Measurements from ENCODE around the gene EFCAB6.

Gene EFCAB6

DNA sequence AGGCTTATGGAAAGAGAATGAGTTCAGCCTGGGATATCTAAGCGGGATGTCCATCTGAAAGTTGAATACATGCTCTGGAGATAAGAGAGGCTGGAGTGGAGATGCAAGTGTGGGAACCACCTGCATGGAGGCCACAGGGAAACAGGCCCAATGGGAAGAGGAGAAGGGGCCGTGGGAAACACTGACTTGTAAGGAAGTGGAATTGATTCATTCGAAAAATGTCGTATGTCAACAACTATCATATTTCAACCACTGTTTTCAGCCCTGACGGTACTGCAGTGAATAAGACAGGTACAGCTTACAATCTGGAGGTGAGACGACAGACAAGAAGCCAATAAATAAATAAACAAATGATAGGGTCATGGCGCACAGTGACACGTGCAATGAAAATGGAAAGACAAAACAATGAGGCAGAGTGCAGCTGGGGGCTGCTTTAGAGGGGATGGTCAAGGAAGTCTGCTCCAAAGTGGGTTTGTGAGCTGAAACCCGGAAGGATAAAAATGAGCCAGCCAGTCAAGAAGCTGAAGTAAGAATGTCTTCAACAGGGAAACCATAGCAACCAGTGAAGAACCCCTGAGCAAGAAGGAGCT lies 35.9 kb downstream of the EFCAB6 start:
- Histone ChIP-seq H3K36me3 (ENCODE audit: control insufficient read depth, insufficient read depth, low read length) (no peaks in the 10 kb centered on the region), H3K4me1 (ENCODE audit: control insufficient read depth, insufficient read depth, low read length) (no peaks in the 10 kb centered on the region), H3K9ac (ENCODE audit: low read length) (no peak overlapping the region), H3K9me3 (ENCODE audit: control insufficient read depth, low read length) (no peaks in the 10 kb centered on the region), H3K4me3 (ENCODE audit: low read length) (no peak overlapping the region), H3K27me3 (ENCODE audit: control insufficient read depth, insufficient read depth, low read length) (no peaks in the 10 kb centered on the region)

DNA sequence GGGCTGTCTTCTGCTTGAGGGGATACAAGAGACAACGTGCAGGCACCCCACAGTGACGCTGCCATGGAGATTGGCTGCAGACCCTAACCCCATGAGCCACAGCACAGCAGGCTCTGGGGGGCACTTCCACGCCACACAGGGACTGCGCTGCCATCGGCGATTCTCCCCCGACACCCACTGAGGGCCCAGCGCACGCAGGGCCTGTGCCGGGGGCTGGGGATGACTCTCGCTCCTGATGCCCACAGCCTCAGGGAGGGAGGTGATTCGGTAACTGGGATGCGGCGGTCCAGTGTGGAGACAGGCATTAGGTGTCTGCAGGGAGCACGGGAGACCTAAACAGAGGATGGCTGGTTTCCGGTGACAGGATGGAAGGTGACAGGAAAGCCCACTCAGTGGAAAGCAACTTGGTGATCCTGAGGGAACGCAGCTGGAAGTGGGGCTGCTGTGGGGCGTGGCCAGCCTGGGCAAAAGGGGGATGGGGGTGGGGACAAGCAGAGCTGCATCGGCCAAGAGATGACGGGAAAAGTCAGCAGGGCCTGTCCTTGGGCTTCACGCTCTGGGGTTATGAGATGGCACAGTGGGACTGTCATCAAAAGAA lies 37.7 kb downstream of the EFCAB6 start:
- Histone ChIP-seq H3K9me3 (ENCODE audit: control insufficient read depth, low read length) (no peaks in the 10 kb centered on the region), H3K27me3 (ENCODE audit: control insufficient read depth, insufficient read depth, low read length) (no peaks in the 10 kb centered on the region), H3K4me1 (ENCODE audit: control insufficient read depth, insufficient read depth, low read length) (no peaks in the 10 kb centered on the region), H3K36me3 (ENCODE audit: control insufficient read depth, insufficient read depth, low read length) (no peaks in the 10 kb centered on the region), H3K4me3 (ENCODE audit: low read length) (no peak overlapping the region), H3K9ac (ENCODE audit: low read length) (no peak overlapping the region)

DNA sequence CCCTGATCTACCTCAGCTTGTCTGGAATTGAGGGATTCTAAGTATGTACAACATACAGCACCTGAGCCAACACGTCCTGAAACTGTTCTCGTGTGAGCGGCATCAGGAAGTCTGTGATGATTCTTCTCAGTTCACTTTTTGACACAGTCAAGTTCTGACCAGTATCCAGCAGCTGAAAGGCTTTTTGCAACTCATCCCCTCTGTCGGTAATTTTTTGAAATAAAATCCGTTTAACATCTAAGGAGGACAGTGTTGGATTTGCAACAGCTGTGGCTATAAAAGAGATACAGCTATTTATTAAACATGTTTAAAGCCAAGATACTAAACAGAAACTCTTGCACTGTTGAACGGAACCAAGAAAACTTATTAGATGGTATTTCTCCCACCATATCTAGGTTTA lies 39.3 kb downstream of the EFCAB6 start:
- Histone ChIP-seq H3K4me3 (ENCODE audit: low read length) (no peak overlapping the region), H3K9ac (ENCODE audit: low read length) (no peak overlapping the region), H3K4me1 (ENCODE audit: control insufficient read depth, insufficient read depth, low read length) (no peaks in the 10 kb centered on the region), H3K9me3 (ENCODE audit: control insufficient read depth, low read length) (no peaks in the 10 kb centered on the region), H3K27me3 (ENCODE audit: control insufficient read depth, insufficient read depth, low read length) (no peaks in the 10 kb centered on the region), H3K36me3 (ENCODE audit: control insufficient read depth, insufficient read depth, low read length) (no peaks in the 10 kb centered on the region)

DNA sequence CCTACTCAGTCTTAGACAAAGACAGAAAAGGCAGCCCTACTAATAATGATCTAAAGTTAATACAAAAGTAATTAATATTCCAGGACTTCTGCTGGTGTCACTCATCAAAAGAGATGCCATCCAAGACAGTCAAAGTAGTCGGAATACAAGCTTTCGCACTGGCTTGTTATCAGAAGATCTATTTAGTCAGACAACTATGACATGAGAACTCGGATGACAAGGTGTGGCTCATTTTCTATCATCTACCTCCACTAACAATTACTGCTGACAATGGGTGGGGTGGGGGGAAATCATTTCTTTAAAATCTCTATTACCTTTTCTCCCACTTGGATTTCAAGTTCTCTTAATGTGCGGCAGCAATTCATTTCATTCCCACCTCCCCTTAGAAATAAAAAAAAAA lies 56.7 kb downstream of the EFCAB6 start:
- Histone ChIP-seq H3K4me3 (ENCODE audit: low read length) (no peak overlapping the region), H3K4me1 (ENCODE audit: control insufficient read depth, insufficient read depth, low read length) (no peaks in the 10 kb centered on the region), H3K9me3 (ENCODE audit: control insufficient read depth, low read length) (no peaks in the 10 kb centered on the region), H3K9ac (ENCODE audit: low read length) (no peak overlapping the region), H3K36me3 (ENCODE audit: control insufficient read depth, insufficient read depth, low read length) (no peaks in the 10 kb centered on the region), H3K27me3 (ENCODE audit: control insufficient read depth, insufficient read depth, low read length) (peaks cover 4% of the 10 kb centered on the region)

DNA sequence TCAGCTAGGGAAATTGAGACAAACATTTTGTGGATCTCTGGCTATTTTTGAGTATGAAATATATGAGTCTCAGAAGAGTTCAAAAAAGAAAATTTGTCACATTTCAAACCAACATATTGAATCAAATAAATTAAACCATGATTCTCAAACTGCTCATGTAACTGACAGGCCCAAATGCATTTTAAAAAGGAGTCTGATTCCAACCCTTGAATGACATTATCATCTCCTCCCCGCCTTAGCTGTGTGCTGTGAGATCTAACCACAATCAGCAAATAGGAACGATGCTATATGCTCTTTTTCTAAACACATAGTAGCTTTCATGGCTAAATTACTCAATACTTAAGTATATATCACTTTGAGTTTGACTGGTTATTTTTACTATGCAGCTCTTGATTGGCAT lies 57.1 kb downstream of the EFCAB6 start:
- Histone ChIP-seq H3K4me1 (ENCODE audit: control insufficient read depth, insufficient read depth, low read length) (no peaks in the 10 kb centered on the region), H3K27me3 (ENCODE audit: control insufficient read depth, insufficient read depth, low read length) (peaks cover 4% of the 10 kb centered on the region), H3K9ac (ENCODE audit: low read length) (no peak overlapping the region), H3K9me3 (ENCODE audit: control insufficient read depth, low read length) (no peaks in the 10 kb centered on the region), H3K4me3 (ENCODE audit: low read length) (no peak overlapping the region), H3K36me3 (ENCODE audit: control insufficient read depth, insufficient read depth, low read length) (no peaks in the 10 kb centered on the region)

DNA sequence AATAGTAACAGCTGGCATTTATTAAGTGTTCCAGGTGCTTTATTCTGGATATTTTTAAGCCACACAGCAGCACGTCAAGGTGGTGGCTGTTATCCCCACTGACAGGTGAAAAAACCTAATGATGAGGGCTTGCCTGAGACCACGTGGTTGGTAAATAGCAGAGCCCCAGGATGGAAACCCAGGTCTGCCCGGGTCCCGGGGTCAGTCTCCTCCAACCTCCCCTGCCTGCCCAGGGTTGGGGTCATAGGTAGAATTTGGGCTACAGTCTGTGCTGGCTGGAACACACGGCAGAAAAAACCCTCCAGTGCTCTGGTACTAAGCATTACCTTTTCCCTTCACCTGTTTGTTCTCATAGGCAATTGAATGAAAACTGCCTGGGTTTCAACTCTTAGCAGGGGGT lies 57.9 kb downstream of the EFCAB6 start:
- no peaks in the 10 kb centered on the region for H3K4me1 ChIP-seq (ENCODE audit: control insufficient read depth, insufficient read depth, low read length)
- H3K4me3 ChIP-seq (ENCODE audit: low read length) = no peak overlapping the region
- H3K9me3 ChIP-seq (ENCODE audit: control insufficient read depth, low read length) = no peaks in the 10 kb centered on the region
- H3K9ac ChIP-seq (ENCODE audit: low read length) = no peak overlapping the region
- no peaks in the 10 kb centered on the region for H3K36me3 ChIP-seq (ENCODE audit: control insufficient read depth, insufficient read depth, low read length)
- peaks cover 4% of the 10 kb centered on the region for H3K27me3 ChIP-seq (ENCODE audit: control insufficient read depth, insufficient read depth, low read length)

DNA sequence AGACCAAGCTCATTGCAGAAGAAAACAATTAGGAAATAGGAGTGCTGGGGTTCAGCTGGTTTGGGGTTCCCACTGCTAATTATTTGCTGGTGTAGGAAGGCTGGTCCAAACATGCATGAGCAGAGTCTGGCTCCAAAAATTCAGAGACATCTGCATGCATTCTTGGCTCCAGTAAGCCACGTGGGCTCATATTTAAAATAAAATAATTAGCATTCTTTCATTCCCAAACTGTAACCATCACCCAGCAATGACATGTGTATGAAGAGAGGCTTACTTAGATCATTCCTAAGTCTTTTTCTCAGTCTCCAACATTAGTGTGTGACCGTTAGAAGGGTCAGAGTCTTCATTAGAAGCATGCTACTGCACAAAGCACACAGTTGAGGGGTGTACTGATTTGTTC lies 58.4 kb downstream of the EFCAB6 start:
- Histone ChIP-seq H3K9me3 (ENCODE audit: control insufficient read depth, low read length) (no peaks in the 10 kb centered on the region), H3K27me3 (ENCODE audit: control insufficient read depth, insufficient read depth, low read length) (peaks cover 4% of the 10 kb centered on the region), H3K4me3 (ENCODE audit: low read length) (no peak overlapping the region), H3K9ac (ENCODE audit: low read length) (no peak overlapping the region), H3K36me3 (ENCODE audit: control insufficient read depth, insufficient read depth, low read length) (no peaks in the 10 kb centered on the region), H3K4me1 (ENCODE audit: control insufficient read depth, insufficient read depth, low read length) (no peaks in the 10 kb centered on the region)

DNA sequence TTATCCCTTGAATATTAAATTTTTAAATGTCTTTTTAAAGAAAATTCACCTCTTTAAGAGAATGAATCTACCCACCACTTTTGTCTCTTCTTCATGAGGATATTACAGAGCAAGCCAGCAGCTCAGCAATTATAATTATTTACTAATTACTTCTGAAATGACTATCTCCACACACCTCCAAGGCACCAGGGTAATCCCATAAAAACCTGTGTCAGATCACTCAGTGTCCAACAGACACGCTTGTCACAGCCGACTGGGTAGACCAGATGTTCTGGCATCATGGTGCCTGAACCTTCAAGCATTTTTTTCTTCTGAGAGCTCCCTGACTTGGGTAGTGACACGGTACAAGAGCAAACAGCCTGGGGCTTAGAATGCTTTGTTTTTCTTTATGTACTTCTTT lies 61.4 kb downstream of the EFCAB6 start:
- Histone ChIP-seq H3K9ac (ENCODE audit: low read length) (no peak overlapping the region), H3K9me3 (ENCODE audit: control insufficient read depth, low read length) (no peaks in the 10 kb centered on the region), H3K27me3 (ENCODE audit: control insufficient read depth, insufficient read depth, low read length) (peaks cover 4% of the 10 kb centered on the region), H3K36me3 (ENCODE audit: control insufficient read depth, insufficient read depth, low read length) (no peaks in the 10 kb centered on the region), H3K4me3 (ENCODE audit: low read length) (no peak overlapping the region), H3K4me1 (ENCODE audit: control insufficient read depth, insufficient read depth, low read length) (no peaks in the 10 kb centered on the region)

DNA sequence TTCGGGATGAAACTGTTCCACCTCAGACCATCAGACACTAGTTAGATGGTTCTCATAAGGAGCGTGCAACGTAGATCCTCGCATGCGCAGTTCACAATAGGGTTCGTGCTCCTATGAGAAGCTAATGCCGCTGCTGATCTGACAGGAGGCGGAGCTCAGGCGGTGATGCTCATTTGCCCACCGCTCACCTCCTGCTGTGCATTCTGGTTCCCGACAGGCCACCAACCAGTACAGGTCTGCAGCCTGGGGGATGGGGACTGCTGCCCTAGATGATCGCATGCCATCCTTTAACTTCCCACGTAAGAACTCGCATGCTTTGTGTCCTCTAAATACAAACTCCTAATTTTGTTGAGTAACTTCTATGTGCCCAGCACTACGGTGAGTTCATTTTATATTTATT lies 62.6 kb downstream of the EFCAB6 start:
- H3K9ac ChIP-seq (ENCODE audit: low read length) = no peak overlapping the region
- no peaks in the 10 kb centered on the region for H3K4me1 ChIP-seq (ENCODE audit: control insufficient read depth, insufficient read depth, low read length)
- no peak overlapping the region for H3K4me3 ChIP-seq (ENCODE audit: low read length)
- no peaks in the 10 kb centered on the region for H3K9me3 ChIP-seq (ENCODE audit: control insufficient read depth, low read length)
- peaks cover 4% of the 10 kb centered on the region for H3K27me3 ChIP-seq (ENCODE audit: control insufficient read depth, insufficient read depth, low read length)
- H3K36me3 ChIP-seq (ENCODE audit: control insufficient read depth, insufficient read depth, low read length) = no peaks in the 10 kb centered on the region

DNA sequence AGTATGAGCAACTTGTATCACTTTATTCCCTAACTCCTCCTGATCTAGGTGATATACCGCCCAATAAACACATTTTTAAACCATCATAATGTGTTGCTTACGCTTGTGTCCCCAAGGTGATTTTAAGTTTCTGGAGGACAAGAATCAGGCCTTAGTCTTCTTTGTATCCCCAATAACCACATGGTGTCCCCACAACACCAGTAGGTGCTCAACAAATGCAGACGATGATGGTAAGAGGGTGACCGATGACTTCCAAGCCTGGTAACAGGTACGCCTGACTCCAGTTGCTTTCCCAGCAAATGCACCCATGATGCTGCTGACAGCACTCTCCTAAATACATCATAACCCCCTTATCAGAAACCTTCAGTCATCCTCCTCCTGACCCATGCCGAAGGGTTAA lies 64.2 kb downstream of the EFCAB6 start:
- no peak overlapping the region for H3K4me3 ChIP-seq (ENCODE audit: low read length)
- no peaks in the 10 kb centered on the region for H3K36me3 ChIP-seq (ENCODE audit: control insufficient read depth, insufficient read depth, low read length)
- no peaks in the 10 kb centered on the region for H3K4me1 ChIP-seq (ENCODE audit: control insufficient read depth, insufficient read depth, low read length)
- peaks cover 4% of the 10 kb centered on the region for H3K27me3 ChIP-seq (ENCODE audit: control insufficient read depth, insufficient read depth, low read length)
- no peaks in the 10 kb centered on the region for H3K9me3 ChIP-seq (ENCODE audit: control insufficient read depth, low read length)
- no peak overlapping the region for H3K9ac ChIP-seq (ENCODE audit: low read length)

DNA sequence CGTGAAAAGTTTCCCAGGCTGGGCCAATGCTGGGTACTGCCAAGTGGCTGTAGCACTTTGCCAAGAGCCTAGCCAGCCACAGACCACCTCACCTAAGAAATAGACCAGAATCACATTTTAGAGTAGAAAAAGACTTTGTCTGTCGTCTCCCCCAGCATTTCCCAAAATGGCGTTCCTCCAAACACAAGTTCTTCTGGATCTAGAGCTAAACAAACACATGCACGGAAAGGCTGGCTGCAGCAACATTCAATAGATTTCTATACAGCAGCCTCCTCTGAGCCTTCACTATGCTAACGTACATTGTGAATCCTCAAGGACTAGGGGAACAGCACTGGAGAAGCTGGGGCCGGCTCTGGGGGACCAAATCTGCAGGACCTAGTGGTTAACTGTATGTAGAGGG lies 65.0 kb downstream of the EFCAB6 start:
- Histone ChIP-seq H3K9ac (ENCODE audit: low read length) (no peak overlapping the region), H3K9me3 (ENCODE audit: control insufficient read depth, low read length) (no peaks in the 10 kb centered on the region), H3K27me3 (ENCODE audit: control insufficient read depth, insufficient read depth, low read length) (peaks cover 4% of the 10 kb centered on the region), H3K4me1 (ENCODE audit: control insufficient read depth, insufficient read depth, low read length) (no peaks in the 10 kb centered on the region), H3K4me3 (ENCODE audit: low read length) (no peak overlapping the region), H3K36me3 (ENCODE audit: control insufficient read depth, insufficient read depth, low read length) (no peaks in the 10 kb centered on the region)

DNA sequence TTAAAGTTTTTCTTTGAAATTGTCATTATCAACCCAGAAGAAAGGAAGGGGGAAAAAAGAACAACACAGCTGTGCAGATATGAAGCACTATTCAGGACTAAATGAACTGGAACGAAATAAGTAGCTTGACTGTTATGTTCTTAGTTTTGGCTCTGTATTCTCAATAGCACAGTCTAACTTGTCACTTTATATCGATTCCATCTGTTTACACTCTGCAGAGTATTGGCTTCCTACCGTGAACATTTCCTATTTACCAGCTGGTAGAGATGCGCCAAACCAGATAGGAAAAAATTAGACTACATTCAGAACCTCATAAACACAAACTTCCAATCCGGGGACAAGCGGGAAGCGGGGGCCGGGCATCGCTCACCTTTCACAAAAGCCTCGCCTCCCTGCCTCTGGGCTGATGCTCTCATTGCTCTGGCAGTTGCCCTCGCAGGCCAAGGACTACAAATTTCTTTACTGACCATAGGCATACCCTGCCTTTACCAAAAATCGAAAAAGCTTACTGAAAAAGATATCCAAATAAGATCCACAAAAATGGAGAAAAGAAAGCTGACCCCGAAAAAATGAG lies 66.2 kb downstream of the EFCAB6 start:
- no peak overlapping the region for H3K4me3 ChIP-seq (ENCODE audit: low read length)

DNA sequence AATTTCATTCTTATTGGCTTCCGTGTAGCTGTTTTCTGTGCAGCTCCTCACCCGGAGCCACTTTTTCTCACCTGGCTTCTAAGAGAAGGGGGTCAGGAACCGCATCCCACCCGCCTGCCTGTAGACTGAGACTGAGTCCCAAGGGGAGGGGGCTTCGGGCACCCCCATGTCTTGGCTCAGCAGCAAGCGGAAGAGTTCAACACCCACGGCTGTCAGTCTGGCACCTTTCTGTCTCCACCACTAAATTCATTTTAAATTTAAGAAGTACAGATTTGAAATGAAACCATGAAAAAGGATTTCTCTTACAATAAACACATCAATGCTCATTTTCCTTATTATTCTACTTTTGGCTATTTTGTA lies 66.7 kb downstream of the EFCAB6 start:
- H3K9ac ChIP-seq (ENCODE audit: low read length) = no peak overlapping the region
- no peaks in the 10 kb centered on the region for H3K9me3 ChIP-seq (ENCODE audit: control insufficient read depth, low read length)
- H3K36me3 ChIP-seq (ENCODE audit: control insufficient read depth, insufficient read depth, low read length) = no peaks in the 10 kb centered on the region
- H3K4me1 ChIP-seq (ENCODE audit: control insufficient read depth, insufficient read depth, low read length) = no peaks in the 10 kb centered on the region
- H3K27me3 ChIP-seq (ENCODE audit: control insufficient read depth, insufficient read depth, low read length) = no peaks in the 10 kb centered on the region
- H3K4me3 ChIP-seq (ENCODE audit: low read length) = no peak overlapping the region

More for the DNA sequence above, 66.2 kb downstream of the EFCAB6 start:
- Histone ChIP-seq H3K9ac (ENCODE audit: low read length) (no peak overlapping the region), H3K27me3 (ENCODE audit: control insufficient read depth, insufficient read depth, low read length) (no peaks in the 10 kb centered on the region), H3K36me3 (ENCODE audit: control insufficient read depth, insufficient read depth, low read length) (no peaks in the 10 kb centered on the region), H3K4me1 (ENCODE audit: control insufficient read depth, insufficient read depth, low read length) (no peaks in the 10 kb centered on the region), H3K9me3 (ENCODE audit: control insufficient read depth, low read length) (no peaks in the 10 kb centered on the region)
